HUES6 (cell line): Measurements from ENCODE around the gene OR5C1.
"Not testable (repeated sequence)": the region's sequence is repeated elsewhere in the genome, so short reads cannot be mapped to it uniquely, and the experiment has no call there.

ENCODE experiments used
- H3K27ac ChIP-seq: 2 replicates; pipeline ENCODE4 v1.7.0; 2013; ENCODE audit warnings: low read depth, mild to moderate bottlenecking, low read length, inconsistent platforms
- H3K27me3 ChIP-seq: 2 replicates; pipeline ENCODE4 v1.6.1; 2013; ENCODE audit warnings: low read length; ENCODE audit not compliant: control insufficient read depth, insufficient read depth
- H3K36me3 ChIP-seq: 2 replicates; pipeline ENCODE4 v1.6.1; 2013; ENCODE audit warnings: low read length; ENCODE audit not compliant: control insufficient read depth, insufficient read depth
- H3K4me1 ChIP-seq: 2 replicates; pipeline ENCODE4 v1.6.1; 2013; ENCODE audit warnings: low read length; ENCODE audit not compliant: control insufficient read depth, insufficient read depth
- H3K4me3 ChIP-seq: 2 replicates; pipeline ENCODE4 v1.5.1; 2013; ENCODE audit warnings: low read depth, low read length
- H3K9ac ChIP-seq: one replicate; pipeline ENCODE4 v1.6.1; 2013; ENCODE audit warnings: mild to moderate bottlenecking, low read length
- H3K9me3 ChIP-seq: 2 replicates; pipeline ENCODE4 v1.6.1; 2013; ENCODE audit warnings: low read depth, low read length; ENCODE audit not compliant: control insufficient read depth, insufficient read depth

OR5C1 gene

GRCh38 chr9:122828965-122829284 is 40.2 kb downstream of the OR5C1 start:
- peaks cover 17% of the 10 kb centered on the region for H3K36me3 ChIP-seq
- peak overlapping the region; percentile 94 for H3K9ac ChIP-seq
- not testable (repeated sequence) for H3K9me3 ChIP-seq, H3K27me3 ChIP-seq, H3K4me1 ChIP-seq
- H3K4me3 ChIP-seq = peak overlapping the region; percentile 95; the same call in 1 of the 2 replicates
- H3K27ac ChIP-seq = 0 out of 2 replicates have a peak overlapping the region, but pooled peaks have one; percentile 12

GRCh38 chr9:122832194-122832593 is 43.5 kb downstream of the OR5C1 start:
- Histone ChIP-seq H3K9me3 (no peaks in the 10 kb centered on the region), H3K9ac (no peak overlapping the region), H3K27ac (no peak overlapping the region), H3K4me1 (0 out of 2 replicates have a peak, but pooled peaks cover 1% of the 10 kb centered on the region), H3K36me3 (no peaks in the 10 kb centered on the region), H3K4me3 (no peak overlapping the region), H3K27me3 (no peaks in the 10 kb centered on the region)

- Histone ChIP-seq H3K27ac (no peak overlapping the region), H3K9me3 (no peaks in the 10 kb centered on the region), H3K36me3 (no peaks in the 10 kb centered on the region), H3K4me1 (no peaks in the 10 kb centered on the region), H3K4me3 (no peak overlapping the region), H3K9ac (no peak overlapping the region), H3K27me3 (no peaks in the 10 kb centered on the region)
These were observed 46.6 kb downstream of the OR5C1 start for GRCh38 chr9:122835313-122835731.

GRCh38 chr9:122837266-122837850 is 48.6 kb downstream of the OR5C1 start:
- Histone ChIP-seq H3K9me3 (no peaks in the 10 kb centered on the region), H3K27ac (no peak overlapping the region), H3K36me3 (no peaks in the 10 kb centered on the region), H3K9ac (no peak overlapping the region), H3K4me3 (no peak overlapping the region), H3K27me3 (no peaks in the 10 kb centered on the region), H3K4me1 (no peaks in the 10 kb centered on the region)

- H3K36me3 ChIP-seq, H3K4me1 ChIP-seq, H3K27me3 ChIP-seq, H3K9me3 ChIP-seq, H3K9ac ChIP-seq, H3K4me3 ChIP-seq, H3K27ac ChIP-seq: not testable (repeated sequence)
These were observed 49.7 kb downstream of the OR5C1 start for GRCh38 chr9:122838441-122838840.
